Ishikawa (cell line): ENCODE measurements around the gene PGAP6.

Experiments used
- MAX ChIP-seq: IDR thresholded peaks from 2 replicates; pipeline ENCODE4 v1.6.1; 2012
- NFIC ChIP-seq: IDR thresholded peaks from 2 replicates; pipeline ENCODE4 v1.6.1; 2012
- TAF1 ChIP-seq: IDR thresholded peaks from 2 replicates; pipeline ENCODE4 v1.6.1; 2012; ENCODE audit warnings: low read depth, mild to moderate bottlenecking

GRCh38 chr16:430904-431303 lies 49.1 kb upstream of the PGAP6 start:
- TF ChIP-seq TAF1 (no peak), NFIC (no peak), MAX (no peak)
